Activated CD4-positive, alpha-beta T cell treated with anti-CD3 and anti-CD28 coated beads for 4 hours (primary cell): Measurements from ENCODE around the gene SLC25A15.
"Not testable (repeated sequence)": the region's sequence is repeated elsewhere in the genome, so short reads cannot be mapped to it uniquely, and the experiment has no call there.

Source experiments
- DNase-seq, 2 donors: peaks; one replicate each; pipeline ENCODE4 v3.0.0-alpha.2; 2020

The SLC25A15 gene

GRCh38 chr13:40814803-40815202, 25.4 kb downstream of the SLC25A15 start:
- DNase-seq, result no peak

- DNase-seq, result no peak
These were observed 29.5 kb downstream of the SLC25A15 start for GRCh38 chr13:40818926-40819325.

DNA sequence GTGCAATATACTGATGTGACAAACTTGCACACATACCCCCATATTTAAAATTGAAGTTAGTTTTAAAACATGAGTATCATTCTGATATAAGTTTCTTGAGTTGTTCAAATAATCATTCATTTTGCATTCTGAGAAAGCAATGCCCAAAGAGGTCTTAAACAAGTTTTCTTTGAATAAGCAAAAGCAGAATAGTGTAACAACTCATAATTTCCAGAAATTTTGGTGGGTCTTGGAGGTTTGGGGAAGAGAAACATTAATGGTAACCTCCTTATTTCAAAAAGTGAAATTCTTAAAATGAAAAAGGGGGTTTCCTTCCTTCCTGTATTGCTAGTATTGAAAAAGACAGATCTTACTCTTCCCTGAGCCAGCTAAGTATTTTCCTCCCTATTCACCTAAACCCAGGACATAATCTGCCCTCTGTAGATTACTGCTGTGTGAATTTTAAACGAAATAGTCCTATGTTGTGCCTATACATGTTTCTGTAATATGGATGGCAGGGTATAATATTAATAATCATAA, 30.4 kb downstream of the SLC25A15 start:
- DNase-seq, result no peak

- DNase-seq, result not testable (repeated sequence)
These were observed 50.3 kb downstream of the SLC25A15 start for GRCh38 chr13:40839725-40840124.

- not testable (repeated sequence) for DNase-seq
These were observed 51.5 kb downstream of the SLC25A15 start for GRCh38 chr13:40840955-40841354.
